Endothelial cell of hepatic sinusoid (primary cell): ENCODE results near the gene RESF1.

Experiments
- in situ Hi-C: cut with HindIII; loops from 2 replicates; pipeline ENCODE4 v1.10.0; 2017; ENCODE audit warnings: low sequenced_read_pairs

RESF1 gene

DNA sequence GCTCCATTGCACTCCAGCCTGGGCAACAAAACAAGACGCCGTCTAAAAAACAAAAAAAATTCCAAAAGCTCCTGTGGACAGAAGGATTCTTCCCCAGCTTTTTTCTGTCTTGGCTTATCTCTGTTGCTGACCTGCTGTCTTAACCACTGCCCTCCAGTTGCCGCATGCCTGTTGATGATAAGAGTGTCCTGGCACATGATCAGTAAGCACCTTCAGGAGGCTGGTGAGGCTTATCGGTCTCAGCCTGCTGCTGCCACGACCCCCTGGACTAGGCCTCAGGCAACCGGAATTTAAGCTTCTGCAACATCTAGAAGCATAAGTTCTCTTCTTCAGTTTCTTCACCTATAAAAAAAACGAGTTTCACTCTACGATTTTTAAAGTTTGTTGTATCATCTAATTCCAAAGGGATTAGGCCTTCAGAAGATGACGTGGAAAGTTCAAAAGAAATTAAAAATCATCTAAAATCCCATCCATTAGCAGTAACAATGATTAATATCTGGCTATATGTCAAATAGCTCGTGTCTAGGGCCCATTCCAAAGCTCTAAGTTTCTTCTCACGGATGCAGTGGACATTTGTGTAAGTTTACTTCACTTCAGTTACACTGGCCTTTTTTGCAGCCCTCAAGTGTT, 46.4 kb downstream of the RESF1 start:
- in situ Hi-C loops = loop anchor here (5.0 kb wide), 1 partner anchor 33 kb away; no protein-coding TSS in a partner anchor
